Activated naive CD8-positive, alpha-beta T cell treated with anti-CD3 and anti-CD28 coated beads, Interleukin-2, amount 10 ng/mL, durations not matched to agents 7 days and 5 days (primary cell): Measurements from ENCODE around the gene CDK14. TPM values are rescaled to one million over a fixed set of nuclear protein-coding genes. Genes with fewer than 3 reads are reported as not detected.

Experiments used
- ATAC-seq: fragments of 150-1000 bp; cut with Tn5 transposase; one replicate; pipeline ENCODE4 v1.10.0; 2021; ENCODE audit warnings: low read depth, moderate library complexity
- POLR2A ChIA-PET: fragments of 350-600 bp; sonication (Branson Sonifier 250); formaldehyde crosslinking; loops from one replicate; lab custom pipeline; 2021; ENCODE audit warnings: antibody characterized with exemption; lab: Charles Lee
- DNase-seq: peaks from one replicate; pipeline ENCODE4 v3.0.0; 2021
- H3K27ac Mint-ChIP-seq: one replicate; pipeline ENCODE4 v1.8.0; 2022; ENCODE audit warnings: mild to moderate bottlenecking, mixed read lengths
- H3K27me3 Mint-ChIP-seq: one replicate; pipeline ENCODE4 v1.8.0; 2022; ENCODE audit warnings: mild to moderate bottlenecking, moderate library complexity, mixed read lengths
- H3K36me3 Mint-ChIP-seq: one replicate; pipeline ENCODE4 v1.8.0; 2021; ENCODE audit warnings: mild to moderate bottlenecking, mixed read lengths
- H3K4me1 Mint-ChIP-seq: one replicate; pipeline ENCODE4 v1.8.0; 2021; ENCODE audit warnings: mixed read lengths
- H3K4me3 Mint-ChIP-seq: one replicate; pipeline ENCODE4 v1.8.0; 2022; ENCODE audit warnings: mild to moderate bottlenecking, moderate library complexity, mixed read lengths
- H3K9me3 Mint-ChIP-seq: one replicate; pipeline ENCODE4 v1.8.0; 2021; ENCODE audit warnings: mixed read lengths
- total RNA-seq, 2 experiments: library from RNA; stranded (reverse); gene quantifications; one replicate each; pipeline ENCODE4 v1.2.3, GENCODE V29; 2021

The CDK14 gene
- total RNA-seq, 2 experiments from 2014 or later = 0.94 to 1.2 TPM

DNA sequence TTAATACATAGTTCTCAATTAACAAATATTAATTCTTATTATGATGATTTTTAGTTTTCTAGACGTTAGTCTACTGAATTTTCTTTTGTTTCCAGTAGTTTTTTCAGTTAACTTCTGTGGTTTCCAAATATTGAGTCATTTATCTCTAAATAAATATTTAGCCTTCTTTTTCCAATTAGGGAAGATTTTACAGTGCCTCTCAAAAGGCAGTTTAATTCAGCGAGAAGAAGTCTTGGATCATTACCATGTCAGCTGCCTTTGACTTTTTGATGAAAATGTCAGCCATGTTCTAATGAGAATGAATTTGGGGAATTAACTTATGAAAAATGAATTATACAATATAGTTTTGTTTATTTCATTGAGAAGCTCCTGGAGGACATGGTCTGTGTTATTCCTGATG is 90.0 kb downstream of the CDK14 start:
- Mint-ChIP-seq H3K9me3 (no peaks in the 10 kb centered on the region), H3K4me1 (no peaks in the 10 kb centered on the region), H3K36me3 (no peaks in the 10 kb centered on the region), H3K4me3 (no peak overlapping the region), H3K27ac (no peak overlapping the region), H3K27me3 (no peaks in the 10 kb centered on the region)
- ATAC-seq = no peak
- DNase-seq = no peak
- POLR2A ChIA-PET = no interaction called here

DNA sequence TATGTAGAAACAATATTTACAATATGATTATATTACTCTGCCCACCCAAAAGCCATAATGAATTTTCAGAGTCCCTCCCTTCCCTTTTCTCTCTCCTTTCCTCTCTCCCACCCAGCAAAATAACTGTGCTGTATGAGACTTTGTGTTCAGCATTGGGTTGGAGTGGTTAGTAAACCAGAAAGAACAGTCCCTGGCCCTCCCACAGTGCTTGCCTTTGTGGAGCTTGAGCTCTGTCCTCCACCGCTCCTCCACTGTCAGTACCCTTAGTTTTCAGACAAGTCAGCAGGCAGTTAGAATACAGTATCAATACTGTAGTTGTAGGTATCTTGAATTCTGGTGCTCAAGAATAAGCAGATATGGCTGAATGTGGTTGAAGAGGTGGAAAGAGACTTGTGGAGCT is 92.7 kb downstream of the CDK14 start:
- H3K4me1 Mint-ChIP-seq = no peaks in the 10 kb centered on the region
- H3K9me3 Mint-ChIP-seq = no peaks in the 10 kb centered on the region
- ATAC-seq = no peak
- no peak for DNase-seq
- H3K27ac Mint-ChIP-seq = no peak overlapping the region
- H3K27me3 Mint-ChIP-seq = no peaks in the 10 kb centered on the region
- POLR2A ChIA-PET = no interaction called here
- no peak overlapping the region for H3K4me3 Mint-ChIP-seq
- H3K36me3 Mint-ChIP-seq = no peaks in the 10 kb centered on the region

DNA sequence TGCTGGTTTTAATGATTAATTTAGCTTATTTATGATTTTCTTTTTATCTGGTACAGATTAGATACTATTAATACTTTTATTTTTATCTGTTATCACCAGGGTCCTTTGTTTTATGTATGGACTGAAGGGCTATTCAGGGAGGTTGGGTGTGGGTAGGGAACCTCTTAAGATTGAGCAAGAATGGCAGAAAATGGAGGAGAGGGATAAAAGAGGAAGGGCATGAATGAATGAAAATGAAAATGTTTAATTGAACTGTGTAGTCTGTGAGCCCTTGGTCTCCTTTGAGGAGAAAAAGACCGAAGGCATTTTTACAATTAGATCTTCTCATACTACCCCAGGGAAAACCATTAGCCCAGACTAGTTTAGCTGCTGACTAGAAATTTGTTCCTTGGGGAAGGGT is 93.1 kb downstream of the CDK14 start:
- ATAC-seq (no peak), DNase-seq (no peak)
- H3K4me1 Mint-ChIP-seq = no peaks in the 10 kb centered on the region
- H3K27me3 Mint-ChIP-seq = no peaks in the 10 kb centered on the region
- no peaks in the 10 kb centered on the region for H3K9me3 Mint-ChIP-seq
- POLR2A ChIA-PET = no interaction called here
- no peak overlapping the region for H3K4me3 Mint-ChIP-seq
- H3K27ac Mint-ChIP-seq = no peak overlapping the region
- H3K36me3 Mint-ChIP-seq = no peaks in the 10 kb centered on the region

DNA sequence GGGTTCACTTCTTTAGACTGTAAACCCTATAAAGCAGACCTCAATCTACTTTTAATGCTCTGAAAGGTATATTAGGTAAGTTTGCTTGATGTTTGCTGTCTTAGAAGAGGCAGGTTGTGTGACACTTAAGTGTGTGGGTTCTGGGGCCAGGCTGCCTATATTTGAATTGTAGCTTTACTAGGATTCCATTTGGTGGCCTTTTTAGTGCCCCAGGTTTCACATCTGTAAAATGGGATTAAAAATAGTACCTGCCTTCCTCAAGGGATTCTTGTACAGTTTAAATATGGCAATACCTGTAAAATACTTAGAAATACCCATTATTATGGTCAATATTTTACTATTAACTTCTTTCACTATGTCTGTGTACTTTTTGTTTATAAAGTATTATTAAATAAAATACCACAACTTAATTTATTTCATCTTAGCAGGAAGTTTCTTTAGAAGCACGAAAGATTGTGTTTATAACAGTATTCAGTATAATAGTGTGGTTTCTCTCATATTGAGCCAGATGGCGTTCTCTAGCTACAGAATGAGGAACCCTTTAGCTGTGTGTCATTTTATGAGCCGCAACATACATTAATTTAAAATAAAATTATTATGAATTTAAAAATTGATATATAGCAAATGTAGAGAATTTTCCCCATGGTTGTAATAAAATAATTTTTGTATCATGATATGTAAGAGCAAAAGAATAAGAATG is 94.2 kb downstream of the CDK14 start:
- H3K4me3 Mint-ChIP-seq = no peak overlapping the region
- H3K9me3 Mint-ChIP-seq = no peaks in the 10 kb centered on the region

DNA sequence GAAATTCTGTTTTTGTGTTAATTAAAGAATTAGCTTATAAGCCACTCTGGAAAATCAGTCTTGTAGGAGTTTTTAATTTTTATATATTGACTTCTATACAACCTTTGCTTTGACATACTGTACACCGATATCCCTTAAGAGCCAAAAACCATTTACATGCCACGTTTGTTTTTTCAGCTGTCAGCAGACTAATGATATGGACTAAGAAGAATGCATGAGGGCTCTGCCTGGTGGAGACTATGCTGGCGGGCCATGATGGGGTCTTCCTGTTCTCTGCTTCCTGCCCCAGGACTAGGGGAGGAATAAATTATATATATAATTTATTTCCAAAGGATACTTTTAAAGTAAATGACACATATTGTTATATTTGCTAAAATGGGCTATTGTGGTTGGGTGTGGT is 96.3 kb downstream of the CDK14 start:
- H3K27me3 Mint-ChIP-seq = peaks cover 2% of the 10 kb centered on the region
- no peak overlapping the region for H3K27ac Mint-ChIP-seq
- POLR2A ChIA-PET = no interaction called here
- DNase-seq = no peak
- H3K36me3 Mint-ChIP-seq = no peaks in the 10 kb centered on the region
- no peak overlapping the region for H3K4me3 Mint-ChIP-seq
- peaks cover 4% of the 10 kb centered on the region for H3K9me3 Mint-ChIP-seq
- no peak for ATAC-seq
- H3K4me1 Mint-ChIP-seq = no peaks in the 10 kb centered on the region

More for the DNA sequence above, 94.2 kb downstream of the CDK14 start:
- no peak overlapping the region for H3K27ac Mint-ChIP-seq
- no peaks in the 10 kb centered on the region for H3K36me3 Mint-ChIP-seq
- ATAC-seq = no peak
- no peak for DNase-seq
- H3K27me3 Mint-ChIP-seq = no peaks in the 10 kb centered on the region
- POLR2A ChIA-PET = no interaction called here
- H3K4me1 Mint-ChIP-seq = no peaks in the 10 kb centered on the region

DNA sequence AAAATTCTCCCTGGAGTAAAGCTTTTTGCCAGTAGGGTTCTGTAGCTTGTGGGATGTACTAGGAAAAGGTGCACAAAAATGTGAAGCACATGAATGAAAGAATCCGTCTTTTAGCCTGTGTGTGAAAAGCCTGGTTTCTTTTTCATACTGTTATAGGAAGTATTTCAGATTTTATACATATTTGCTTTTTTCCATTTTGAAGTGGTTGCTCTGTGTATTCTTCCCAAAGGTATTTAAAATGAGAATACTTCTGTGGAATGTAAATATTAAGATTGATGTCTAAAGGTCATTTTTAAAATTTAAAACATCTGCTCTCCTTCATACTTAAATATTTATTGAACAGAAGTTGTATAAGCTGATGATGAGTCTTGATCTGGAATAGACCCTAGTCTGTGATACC is 96.8 kb downstream of the CDK14 start:
- Mint-ChIP-seq H3K4me3 (no peak overlapping the region), H3K27ac (no peak overlapping the region), H3K27me3 (peaks cover 2% of the 10 kb centered on the region), H3K4me1 (no peaks in the 10 kb centered on the region), H3K9me3 (peaks cover 4% of the 10 kb centered on the region), H3K36me3 (no peaks in the 10 kb centered on the region)
- DNase-seq (no peak), ATAC-seq (no peak)
- POLR2A ChIA-PET = no interaction called here

DNA sequence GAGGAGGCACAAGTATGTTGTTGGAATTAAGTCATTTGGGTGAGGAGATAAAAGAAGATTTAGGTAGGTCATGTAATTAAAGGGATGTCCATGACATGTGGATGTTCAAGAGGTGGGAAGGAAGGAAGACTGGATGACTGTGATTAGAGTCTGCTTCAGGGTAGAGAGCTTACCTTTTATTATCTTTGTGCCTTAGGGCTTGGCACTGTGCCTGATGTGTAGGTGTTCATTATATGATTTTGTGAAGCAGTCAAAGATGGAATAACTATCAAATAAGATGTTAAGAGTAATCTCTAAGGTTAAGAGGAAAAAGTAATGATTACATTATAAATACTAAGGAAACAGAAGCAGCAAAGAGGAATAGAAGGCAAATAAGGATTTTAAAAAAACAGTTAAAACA is 97.8 kb downstream of the CDK14 start:
- POLR2A ChIA-PET = no interaction called here
- H3K4me3 Mint-ChIP-seq = no peak overlapping the region

DNA sequence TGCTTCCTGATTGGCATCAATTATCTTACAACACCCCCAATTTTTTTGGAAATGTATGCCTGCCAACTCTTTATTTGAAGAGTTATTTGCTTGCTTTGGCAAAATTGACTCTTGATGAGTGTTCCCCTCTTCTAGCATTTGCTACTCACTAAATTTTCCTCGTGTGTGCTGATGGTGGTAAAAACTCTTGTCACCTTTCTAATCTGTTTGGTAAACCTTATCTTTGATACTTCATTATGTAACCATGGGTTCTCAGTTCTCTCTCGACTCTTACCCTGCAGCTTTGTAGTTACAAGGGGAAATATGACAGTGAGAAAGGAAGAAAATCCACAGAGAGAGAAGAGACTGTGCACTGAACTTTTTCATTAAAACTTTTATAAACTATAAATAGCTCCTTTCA is 102.5 kb downstream of the CDK14 start:
- H3K4me3 Mint-ChIP-seq = no peak overlapping the region
- POLR2A ChIA-PET = no interaction called here
- no peak overlapping the region for H3K27ac Mint-ChIP-seq
- DNase-seq = no peak
- no peak for ATAC-seq
- H3K27me3 Mint-ChIP-seq = peaks cover 2% of the 10 kb centered on the region
- H3K4me1 Mint-ChIP-seq = no peaks in the 10 kb centered on the region
- peaks cover 4% of the 10 kb centered on the region for H3K9me3 Mint-ChIP-seq
- H3K36me3 Mint-ChIP-seq = no peaks in the 10 kb centered on the region

More for the DNA sequence above, 97.8 kb downstream of the CDK14 start:
- no peak for ATAC-seq
- DNase-seq = no peak
- Mint-ChIP-seq H3K27me3 (peaks cover 2% of the 10 kb centered on the region), H3K36me3 (no peaks in the 10 kb centered on the region), H3K9me3 (peaks cover 4% of the 10 kb centered on the region), H3K27ac (no peak overlapping the region), H3K4me1 (no peaks in the 10 kb centered on the region)

DNA sequence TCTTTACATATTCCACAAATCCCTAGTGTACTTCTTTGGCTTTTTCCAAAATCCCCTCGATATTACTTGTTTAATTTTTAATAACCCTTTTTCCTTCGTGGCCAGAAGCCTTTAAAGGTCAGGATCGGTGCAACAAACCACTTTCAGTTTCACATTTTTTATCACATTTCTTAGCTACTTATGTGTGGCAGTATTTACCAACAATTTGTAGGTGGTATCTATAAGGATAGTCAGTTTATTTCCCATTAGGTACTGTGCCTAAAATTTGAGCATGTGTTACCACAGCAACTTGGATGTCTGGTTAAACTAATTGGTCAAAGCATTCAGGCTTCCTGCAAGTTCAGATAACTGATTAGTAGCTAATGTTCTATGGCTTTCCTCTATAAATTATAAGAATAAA is 104.9 kb downstream of the CDK14 start:
- H3K27ac Mint-ChIP-seq = no peak overlapping the region
- peaks cover 4% of the 10 kb centered on the region for H3K9me3 Mint-ChIP-seq
- DNase-seq = no peak
- H3K36me3 Mint-ChIP-seq = no peaks in the 10 kb centered on the region
- H3K4me1 Mint-ChIP-seq = no peaks in the 10 kb centered on the region
- POLR2A ChIA-PET = no interaction called here
- ATAC-seq = no peak
- H3K4me3 Mint-ChIP-seq = no peak overlapping the region
- H3K27me3 Mint-ChIP-seq = peaks cover 2% of the 10 kb centered on the region

DNA sequence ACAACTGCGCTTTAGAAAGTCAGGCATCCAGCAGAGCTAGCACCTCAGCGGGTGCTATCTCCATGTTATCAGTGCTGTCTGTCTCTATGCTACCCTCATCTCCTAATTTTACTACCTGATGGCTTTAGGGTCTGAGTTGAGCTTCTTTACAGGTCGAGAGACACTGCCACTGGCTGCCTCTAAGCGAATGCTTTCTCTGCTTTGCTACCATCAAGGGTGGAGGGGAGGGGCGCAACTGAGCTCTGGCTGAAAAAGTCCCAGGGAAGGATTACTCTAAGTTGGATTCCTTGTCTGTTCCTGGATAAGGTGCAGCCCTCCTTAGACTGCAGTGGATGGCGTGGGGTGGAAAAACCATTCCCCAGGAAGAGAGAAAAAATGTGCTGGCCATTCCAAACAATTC is 105.7 kb downstream of the CDK14 start:
- Mint-ChIP-seq H3K27ac (no peak overlapping the region), H3K4me3 (no peak overlapping the region), H3K9me3 (peaks cover 1% of the 10 kb centered on the region), H3K27me3 (peaks cover 1% of the 10 kb centered on the region), H3K36me3 (no peaks in the 10 kb centered on the region), H3K4me1 (no peaks in the 10 kb centered on the region)
- ATAC-seq (no peak), DNase-seq (no peak)
- POLR2A ChIA-PET = no interaction called here

DNA sequence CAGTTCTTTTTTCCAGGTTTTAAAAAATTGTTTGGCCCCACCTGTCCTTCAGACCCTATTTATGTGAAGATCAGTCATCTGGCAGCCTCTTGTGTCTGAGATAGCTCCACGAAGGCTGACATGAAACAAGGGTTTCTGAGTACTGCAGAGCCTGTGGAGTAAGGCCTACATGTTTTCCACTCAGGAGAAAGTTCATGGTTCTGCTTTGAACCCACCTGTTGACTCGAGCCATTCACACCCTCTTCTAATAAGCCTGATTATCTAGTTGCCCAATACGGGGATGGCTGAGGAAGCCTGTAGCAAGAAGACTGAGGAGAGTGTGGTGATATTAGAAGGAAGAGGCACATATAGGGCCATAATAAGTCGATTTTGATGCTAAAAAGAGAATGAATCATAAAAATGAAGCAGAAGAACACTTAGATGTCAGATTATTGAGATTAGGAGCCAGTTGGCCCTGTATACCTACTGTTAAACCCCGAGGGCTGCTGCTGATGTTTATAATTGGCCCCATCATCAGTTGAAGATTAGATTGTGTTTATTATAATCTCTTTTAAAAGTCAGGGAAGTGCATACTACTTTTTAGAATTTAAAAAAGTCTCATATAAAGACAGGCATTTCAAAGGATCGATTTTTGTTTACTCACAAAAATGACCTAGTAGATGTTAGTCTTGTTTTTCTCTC is 109.4 kb downstream of the CDK14 start:
- DNase-seq = no peak
- Mint-ChIP-seq H3K27ac (no peak overlapping the region), H3K4me3 (no peak overlapping the region), H3K27me3 (no peaks in the 10 kb centered on the region), H3K4me1 (no peaks in the 10 kb centered on the region), H3K9me3 (no peaks in the 10 kb centered on the region), H3K36me3 (no peaks in the 10 kb centered on the region)
- POLR2A ChIA-PET = no interaction called here
- no peak for ATAC-seq

DNA sequence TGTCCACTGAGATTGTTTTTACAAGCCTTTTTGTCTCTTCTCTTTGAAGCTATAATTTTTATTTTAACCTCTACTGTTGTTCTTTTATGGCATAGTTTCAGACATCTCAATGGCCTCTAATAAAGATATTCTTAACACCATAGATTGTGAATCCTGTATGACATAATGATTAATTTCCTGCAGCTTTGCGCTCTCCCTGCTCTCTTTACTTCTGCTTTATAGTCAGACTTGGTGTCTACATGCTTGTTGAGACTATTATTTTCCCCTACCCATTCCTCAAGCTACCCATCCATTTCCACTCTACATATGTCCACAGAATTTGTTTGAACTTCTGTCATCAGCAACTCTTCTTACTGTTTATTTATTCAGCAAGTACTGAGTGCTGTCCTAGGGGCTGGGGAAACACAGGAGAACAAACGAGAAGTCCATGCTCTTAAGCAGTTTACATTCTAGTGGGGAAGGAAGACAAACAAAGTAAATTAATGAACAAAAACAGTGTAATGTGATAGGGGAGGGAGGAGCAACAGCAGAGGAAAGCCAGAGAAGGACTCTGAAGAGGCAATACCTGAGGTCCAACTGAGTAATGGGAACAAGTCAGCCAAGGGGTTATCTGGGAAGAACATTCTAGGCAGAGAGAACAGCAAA is 110.1 kb downstream of the CDK14 start:
- Mint-ChIP-seq H3K27me3 (no peaks in the 10 kb centered on the region), H3K36me3 (no peaks in the 10 kb centered on the region), H3K4me3 (no peak overlapping the region), H3K4me1 (no peaks in the 10 kb centered on the region), H3K9me3 (no peaks in the 10 kb centered on the region), H3K27ac (no peak overlapping the region)
- POLR2A ChIA-PET = no interaction called here
- no peak for DNase-seq
- no peak for ATAC-seq

DNA sequence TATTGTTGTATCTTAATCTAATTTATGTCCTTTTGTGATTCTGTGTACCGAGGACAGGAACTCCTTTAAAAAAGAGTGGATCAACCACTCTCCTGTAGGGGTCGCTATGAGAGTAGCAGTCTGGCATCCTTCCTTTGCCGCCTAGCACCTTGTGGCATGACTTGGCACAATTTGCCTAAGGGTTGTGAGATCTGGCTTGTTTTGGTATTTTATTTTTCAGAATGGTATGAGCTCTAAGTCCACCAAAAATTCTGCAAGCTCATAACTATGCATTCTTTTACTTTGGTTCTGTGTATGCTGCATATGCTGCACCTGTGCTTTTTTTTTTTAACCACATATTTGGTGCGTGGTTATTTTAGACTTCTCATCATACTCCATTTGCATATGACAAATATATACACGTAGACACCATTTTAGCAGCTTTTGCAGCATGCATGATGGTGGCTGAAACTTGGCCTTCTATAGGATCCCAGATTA is 112.8 kb downstream of the CDK14 start:
- no peak overlapping the region for H3K27ac Mint-ChIP-seq
- POLR2A ChIA-PET = no interaction called here
- H3K9me3 Mint-ChIP-seq = no peaks in the 10 kb centered on the region
- H3K27me3 Mint-ChIP-seq = no peaks in the 10 kb centered on the region
- ATAC-seq = no peak
- DNase-seq = no peak
- no peak overlapping the region for H3K4me3 Mint-ChIP-seq
- no peaks in the 10 kb centered on the region for H3K36me3 Mint-ChIP-seq
- H3K4me1 Mint-ChIP-seq = no peaks in the 10 kb centered on the region
